KMS-11 (cell line): ENCODE measurements around the gene COIL.

Experiments
- H2AFZ ChIP-seq: fragments of 200-600 bp; sonication (generic); 2 replicates; pipeline ENCODE4 v1.6.1; 2016; ENCODE audit warnings: antibody characterized with exemption, mixed run types, low read depth
- H3K27ac ChIP-seq: fragments of 200-600 bp; sonication (generic); 2 replicates; pipeline ENCODE4 v1.6.1; 2016; ENCODE audit warnings: mild to moderate bottlenecking, mixed run types
- H3K27me3 ChIP-seq: fragments of 200-600 bp; sonication (generic); 2 replicates; pipeline ENCODE4 v1.6.1; 2017; ENCODE audit warnings: mild to moderate bottlenecking, low read depth, mixed run types, moderate library complexity; ENCODE audit not compliant: insufficient read depth
- H3K36me3 ChIP-seq: fragments of 200-600 bp; sonication (generic); 2 replicates; pipeline ENCODE4 v1.6.1; 2017; ENCODE audit warnings: mild to moderate bottlenecking, mixed run types; ENCODE audit not compliant: insufficient read depth
- H3K4me1 ChIP-seq: fragments of 200-600 bp; sonication (generic); 2 replicates; pipeline ENCODE4 v1.6.1; 2016; ENCODE audit warnings: mild to moderate bottlenecking, low read depth, mixed run types; ENCODE audit not compliant: poor library complexity, severe bottlenecking
- H3K4me2 ChIP-seq: fragments of 200-600 bp; sonication (generic); 2 replicates; pipeline ENCODE4 v1.7.0; 2016; ENCODE audit warnings: mild to moderate bottlenecking, mixed run types
- H3K4me3 ChIP-seq: fragments of 200-600 bp; sonication (generic); IDR thresholded peaks from 2 replicates; pipeline ENCODE4 v1.6.1; 2017; ENCODE audit warnings: low read depth, low read length, mixed read lengths; ENCODE audit not compliant: insufficient read depth
- H3K79me2 ChIP-seq: fragments of 200-600 bp; sonication (generic); 2 replicates; pipeline ENCODE4 v1.6.1; 2016; ENCODE audit warnings: low read depth, mixed run types; ENCODE audit not compliant: insufficient read depth
- H3K9ac ChIP-seq: fragments of 200-600 bp; sonication (generic); 2 replicates; pipeline ENCODE4 v1.6.1; 2016; ENCODE audit warnings: mild to moderate bottlenecking, mixed run types
- H4K20me1 ChIP-seq: fragments of 200-600 bp; sonication (generic); 2 replicates; pipeline ENCODE4 v1.6.1; 2016; ENCODE audit warnings: mild to moderate bottlenecking, mixed run types; ENCODE audit not compliant: insufficient read depth
- CTCF ChIP-seq: fragments of 200-600 bp; sonication (generic); conservative IDR thresholded peaks from 2 replicates; pipeline ENCODE4 v1.6.1; 2017; ENCODE audit warnings: low read depth, mild to moderate bottlenecking, antibody characterized with exemption, low read length, moderate library complexity, mixed read lengths

COIL gene

DNA sequence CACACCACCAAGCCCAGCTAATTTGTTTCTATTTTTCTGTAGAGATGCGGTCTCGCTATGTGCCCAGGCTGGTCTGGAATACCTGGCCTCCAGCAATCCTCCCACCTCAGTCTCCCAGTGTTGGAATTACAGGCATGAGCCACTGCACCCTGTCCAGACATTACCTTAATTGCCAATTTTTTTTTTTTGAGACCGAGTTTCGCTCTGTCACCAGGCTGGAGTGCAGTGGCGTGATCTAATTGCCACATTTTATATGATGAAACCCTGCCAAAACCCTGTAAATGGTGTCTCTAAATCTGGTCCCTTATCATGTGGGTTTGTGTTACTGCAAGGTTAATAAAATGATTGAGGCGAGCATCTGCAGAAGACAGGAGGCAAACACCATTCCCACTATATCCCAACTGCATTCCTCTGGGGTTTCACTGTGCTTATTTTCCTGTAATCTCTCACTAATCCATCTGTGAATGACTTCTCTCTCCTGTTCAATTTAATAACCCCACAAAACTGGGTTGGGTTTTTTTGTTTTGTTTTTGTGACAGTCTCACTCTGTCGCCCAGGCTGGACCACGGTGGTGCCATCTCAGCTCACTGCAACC is 27.6 kb downstream of the COIL start:
- no peaks in the 10 kb centered on the region for H4K20me1 ChIP-seq
- H3K4me3 ChIP-seq = no peak overlapping the region
- no peaks in the 10 kb centered on the region for H3K79me2 ChIP-seq
- 0 out of 2 replicates have a peak, but pooled peaks cover 4% of the 10 kb centered on the region for H3K36me3 ChIP-seq
- no peak overlapping the region for H3K4me2 ChIP-seq
- no peaks in the 10 kb centered on the region for H3K4me1 ChIP-seq
- H3K27me3 ChIP-seq = no peaks in the 10 kb centered on the region
- H2AFZ ChIP-seq = no peak overlapping the region
- TF ChIP-seq CTCF = no peak
- H3K9ac ChIP-seq = no peak overlapping the region
- H3K27ac ChIP-seq = no peak overlapping the region

GRCh38 chr17:56930739-56931337 is 30.0 kb downstream of the COIL start:
- Histone ChIP-seq H3K79me2 (no peaks in the 10 kb centered on the region), H3K27ac (no peak overlapping the region), H3K27me3 (no peaks in the 10 kb centered on the region), H3K36me3 (0 out of 2 replicates have a peak, but pooled peaks cover 4% of the 10 kb centered on the region), H3K4me1 (no peaks in the 10 kb centered on the region), H3K9ac (no peak overlapping the region), H2AFZ (no peak overlapping the region), H3K4me3 (no peak overlapping the region), H3K4me2 (no peak overlapping the region), H4K20me1 (no peaks in the 10 kb centered on the region)
- TF ChIP-seq CTCF = no peak

GRCh38 chr17:56929362-56929969 is 31.4 kb downstream of the COIL start:
- no peak overlapping the region for H3K4me2 ChIP-seq
- H2AFZ ChIP-seq = no peak overlapping the region
- H3K27ac ChIP-seq = no peak overlapping the region
- H3K27me3 ChIP-seq = no peaks in the 10 kb centered on the region
- H3K36me3 ChIP-seq = no peaks in the 10 kb centered on the region
- TF ChIP-seq CTCF = no peak
- no peaks in the 10 kb centered on the region for H3K4me1 ChIP-seq
- H3K79me2 ChIP-seq = no peaks in the 10 kb centered on the region
- H3K4me3 ChIP-seq = no peak overlapping the region
- H4K20me1 ChIP-seq = no peaks in the 10 kb centered on the region
- H3K9ac ChIP-seq = no peak overlapping the region

DNA sequence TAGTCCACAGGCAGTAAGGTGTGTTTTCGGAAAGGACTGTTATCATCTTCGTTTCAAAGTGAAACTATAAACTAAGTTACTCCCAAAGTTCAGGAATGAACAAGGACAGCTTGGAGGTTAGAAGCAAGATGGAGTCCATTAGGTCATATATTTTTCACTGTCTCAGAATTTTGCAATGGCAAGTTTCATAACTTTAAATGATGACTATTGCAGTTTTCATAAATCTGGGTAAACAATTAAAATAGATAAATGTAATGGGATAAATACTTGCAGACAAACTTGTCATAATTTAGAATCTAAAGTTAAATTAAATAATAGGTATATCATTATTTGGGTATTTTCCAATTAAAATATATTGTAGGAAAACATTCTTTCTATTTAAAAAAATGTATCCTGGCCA is 32.3 kb downstream of the COIL start:
- Histone ChIP-seq H4K20me1 (no peaks in the 10 kb centered on the region), H3K4me3 (no peak overlapping the region), H2AFZ (no peak overlapping the region), H3K79me2 (no peaks in the 10 kb centered on the region), H3K36me3 (no peaks in the 10 kb centered on the region), H3K27ac (no peak overlapping the region), H3K4me2 (no peak overlapping the region), H3K4me1 (no peaks in the 10 kb centered on the region), H3K9ac (no peak overlapping the region), H3K27me3 (no peaks in the 10 kb centered on the region)
- TF ChIP-seq CTCF = no peak
